HAP-1 (cell line): Measurements from ENCODE around the gene RIN3.
"Not testable (repeated sequence)": the region's sequence is repeated elsewhere in the genome, so short reads cannot be mapped to it uniquely, and the experiment has no call there.

Source experiments
- DNase-seq, 2 experiments: peaks; one replicate each; pipeline ENCODE4 v3.0.0-alpha.2; 2016 to 2020; ENCODE audit warnings: low spot score in 2 of 2
- H3K27me3 ChIP-seq: fragments of 250-450 bp; sonication (Bioruptor Pico); 2 replicates; pipeline ENCODE4 v1.5.1; 2020; ENCODE audit warnings: low read depth, mild to moderate bottlenecking, moderate library complexity
- H3K36me3 ChIP-seq: fragments of 250-450 bp; sonication (Bioruptor Pico); replicated peaks from 2 replicates; pipeline ENCODE4 v1.5.1; 2020; ENCODE audit warnings: mild to moderate bottlenecking
- H3K4me1 ChIP-seq: fragments of 250-450 bp; sonication (Bioruptor Pico); 2 replicates; pipeline ENCODE4 v1.5.1; 2020; ENCODE audit warnings: mild to moderate bottlenecking
- H3K4me3 ChIP-seq: fragments of 250-450 bp; sonication (Bioruptor Pico); 2 replicates; pipeline ENCODE4 v1.5.1; 2020; ENCODE audit warnings: mild to moderate bottlenecking, moderate library complexity
- H3K9me3 ChIP-seq: fragments of 250-450 bp; sonication (Bioruptor Pico); 2 replicates; pipeline ENCODE4 v1.5.1; 2020; ENCODE audit warnings: mild to moderate bottlenecking, moderate library complexity
- in situ Hi-C: fragments of 300-500 bp; cut with MboI; formaldehyde crosslinking; loops from 3 replicates; pipeline ENCODE4 v1.14.3; 2020; ENCODE audit warnings: low sequenced_read_pairs, inconsistent platforms, mixed read lengths

RIN3 gene

DNA sequence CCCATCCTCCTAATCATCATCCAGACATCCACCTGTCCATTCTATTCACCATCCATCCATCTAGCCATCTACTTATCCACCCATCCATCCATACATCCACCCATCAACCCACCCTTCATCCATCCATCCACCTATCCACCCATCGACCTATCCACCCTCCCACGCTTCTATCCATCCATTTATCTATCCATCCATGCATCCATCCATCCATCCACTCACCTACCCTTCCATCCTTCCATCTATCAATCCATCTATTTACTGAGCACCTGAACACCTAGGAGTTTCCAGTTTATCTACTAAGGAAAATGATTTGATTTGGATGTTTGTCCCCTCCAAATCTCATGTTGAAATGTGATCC is 7.5 kb downstream of the RIN3 start:
- in situ Hi-C loops = no loop called here
- no peaks in the 10 kb centered on the region for H3K4me1 ChIP-seq

GRCh38 chr14:92523752-92524151 is 10.2 kb downstream of the RIN3 start:
- H3K36me3 ChIP-seq = no peaks in the 10 kb centered on the region

More for the DNA sequence above, 7.5 kb downstream of the RIN3 start:
- no peaks in the 10 kb centered on the region for H3K9me3 ChIP-seq
- no peak overlapping the region for H3K4me3 ChIP-seq
- no peaks in the 10 kb centered on the region for H3K36me3 ChIP-seq
- no peak for DNase-seq
- no peaks in the 10 kb centered on the region for H3K27me3 ChIP-seq

DNA sequence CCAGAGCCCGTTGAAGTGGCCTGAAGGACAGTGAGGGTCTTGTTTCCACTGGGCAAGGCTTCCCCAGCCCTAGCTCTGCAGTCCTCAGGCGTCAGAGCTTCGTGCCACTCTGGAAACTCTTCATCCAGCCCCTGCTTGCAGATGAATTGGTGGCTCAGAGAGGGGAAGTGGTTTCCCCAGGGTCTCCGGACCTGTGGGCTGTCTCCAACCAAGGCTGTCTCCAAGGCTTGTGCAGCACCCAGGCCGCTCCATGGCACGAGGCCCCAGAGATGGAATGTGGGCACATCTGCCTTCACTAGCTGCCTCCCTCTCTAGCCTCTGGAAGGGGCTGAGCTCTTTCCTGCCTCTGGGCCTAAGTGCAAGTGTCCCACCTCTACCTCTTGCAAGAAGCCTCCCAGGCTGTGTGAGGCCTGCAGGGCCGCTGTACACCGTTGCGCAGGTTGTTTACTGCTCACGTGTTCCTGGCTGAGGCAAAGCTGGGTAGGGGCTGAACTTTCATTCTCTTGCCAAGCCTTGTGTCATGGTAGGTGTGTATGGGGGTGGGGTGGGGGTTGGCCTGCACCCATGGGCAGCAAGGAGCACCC is 11.1 kb downstream of the RIN3 start:
- Histone ChIP-seq H3K4me3 (no peak overlapping the region), H3K9me3 (no peaks in the 10 kb centered on the region), H3K4me1 (no peaks in the 10 kb centered on the region), H3K36me3 (no peaks in the 10 kb centered on the region), H3K27me3 (no peaks in the 10 kb centered on the region)
- DNase-seq = no peak
- in situ Hi-C loops = no loop called here

More at GRCh38 chr14:92523752-92524151, 10.2 kb downstream of the RIN3 start:
- Histone ChIP-seq H3K4me1 (no peaks in the 10 kb centered on the region), H3K9me3 (no peaks in the 10 kb centered on the region), H3K27me3 (no peaks in the 10 kb centered on the region), H3K4me3 (no peak overlapping the region)
- no peak for DNase-seq
- in situ Hi-C loops = no loop called here

- H3K4me1 ChIP-seq = no peaks in the 10 kb centered on the region
- in situ Hi-C loops = no loop called here
- H3K27me3 ChIP-seq = no peaks in the 10 kb centered on the region
- H3K36me3 ChIP-seq = no peaks in the 10 kb centered on the region
- DNase-seq = no peak
- no peak overlapping the region for H3K4me3 ChIP-seq
- H3K9me3 ChIP-seq = no peaks in the 10 kb centered on the region
Measured at GRCh38 chr14:92525322-92526095, 11.9 kb downstream of the RIN3 start.

GRCh38 chr14:92527721-92528120 is 14.1 kb downstream of the RIN3 start:
- in situ Hi-C loops = no loop called here
- Histone ChIP-seq H3K4me1 (no peaks in the 10 kb centered on the region), H3K9me3 (no peaks in the 10 kb centered on the region), H3K4me3 (no peak overlapping the region), H3K27me3 (no peaks in the 10 kb centered on the region), H3K36me3 (no peaks in the 10 kb centered on the region)
- no peak for DNase-seq

GRCh38 chr14:92528486-92529100 is 15.0 kb downstream of the RIN3 start:
- Histone ChIP-seq H3K9me3 (no peaks in the 10 kb centered on the region), H3K36me3 (no peaks in the 10 kb centered on the region), H3K4me1 (no peaks in the 10 kb centered on the region), H3K4me3 (no peak overlapping the region), H3K27me3 (no peaks in the 10 kb centered on the region)
- DNase-seq = no peak
- in situ Hi-C loops = no loop called here

- Histone ChIP-seq H3K4me3 (no peak overlapping the region), H3K9me3 (no peaks in the 10 kb centered on the region), H3K36me3 (no peaks in the 10 kb centered on the region), H3K27me3 (no peaks in the 10 kb centered on the region), H3K4me1 (no peaks in the 10 kb centered on the region)
- in situ Hi-C loops = no loop called here
- no peak for DNase-seq
Measured at GRCh38 chr14:92529903-92530302, 16.3 kb downstream of the RIN3 start.

GRCh38 chr14:92531106-92531873 is 17.7 kb downstream of the RIN3 start:
- H3K4me3 ChIP-seq = no peak overlapping the region
- no peaks in the 10 kb centered on the region for H3K4me1 ChIP-seq

GRCh38 chr14:92532490-92533163 is 19.0 kb downstream of the RIN3 start:
- Histone ChIP-seq H3K4me3 (no peak overlapping the region), H3K4me1 (no peaks in the 10 kb centered on the region; the same call in 1 of the 2 replicates), H3K9me3 (no peaks in the 10 kb centered on the region), H3K36me3 (no peaks in the 10 kb centered on the region), H3K27me3 (no peaks in the 10 kb centered on the region)
- in situ Hi-C loops = no loop called here
- no peak for DNase-seq

More at GRCh38 chr14:92531106-92531873, 17.7 kb downstream of the RIN3 start:
- Histone ChIP-seq H3K36me3 (no peaks in the 10 kb centered on the region), H3K9me3 (no peaks in the 10 kb centered on the region), H3K27me3 (no peaks in the 10 kb centered on the region)
- no peak for DNase-seq
- in situ Hi-C loops = no loop called here

GRCh38 chr14:92534932-92535643 is 21.5 kb downstream of the RIN3 start:
- in situ Hi-C loops = no loop called here
- DNase-seq = no peak
- H3K36me3 ChIP-seq = no peaks in the 10 kb centered on the region
- no peaks in the 10 kb centered on the region for H3K27me3 ChIP-seq
- no peak overlapping the region for H3K4me3 ChIP-seq
- peaks cover 12% of the 10 kb centered on the region for H3K4me1 ChIP-seq
- H3K9me3 ChIP-seq = no peaks in the 10 kb centered on the region

- H3K4me1 ChIP-seq = peaks cover 12% of the 10 kb centered on the region
- H3K36me3 ChIP-seq, H3K4me3 ChIP-seq, in situ Hi-C loops, H3K27me3 ChIP-seq, H3K9me3 ChIP-seq, DNase-seq: not testable (repeated sequence)
Measured at GRCh38 chr14:92536231-92536630, 22.6 kb downstream of the RIN3 start.

GRCh38 chr14:92538412-92538985 is 24.9 kb downstream of the RIN3 start:
- H3K27me3 ChIP-seq = no peaks in the 10 kb centered on the region
- no peaks in the 10 kb centered on the region; the same call in 1 of the 2 replicates for H3K36me3 ChIP-seq
- H3K4me3 ChIP-seq = no peak overlapping the region
- H3K4me1 ChIP-seq = peaks cover 19% of the 10 kb centered on the region
- H3K9me3 ChIP-seq = no peaks in the 10 kb centered on the region; the same call in 1 of the 2 replicates
- in situ Hi-C loops = no loop called here
- peak; percentile 58 to 91 for DNase-seq
